Measurements from ENCODE around the gene ADORA1. TPM values are rescaled to one million over a fixed set of nuclear protein-coding genes. Genes with fewer than 3 reads are reported as not detected.
A peak's percentile ranks its signal among the peaks of the same experiment; 100 is the strongest.

ADORA1 gene
- total RNA-seq, 1 donor = 0.72 TPM

DNA sequence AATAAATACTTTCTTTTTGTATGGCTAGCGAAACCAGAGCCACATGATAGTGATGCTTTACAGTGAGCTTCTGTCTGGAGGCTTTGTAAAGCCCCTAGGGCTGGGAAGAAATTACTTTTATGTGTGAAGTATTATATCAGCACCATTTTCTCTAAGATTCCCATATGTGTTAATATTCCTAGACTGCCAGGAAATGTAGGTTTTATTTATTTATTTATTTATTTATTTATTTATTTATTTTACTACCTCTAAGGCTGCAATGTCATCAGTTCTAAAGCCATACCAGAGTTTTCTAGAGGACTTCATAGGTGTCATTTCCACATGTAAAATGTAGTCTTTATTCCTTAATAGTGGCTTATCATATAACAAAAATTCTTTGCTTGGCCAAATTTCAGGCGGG lies 63.4 kb downstream of the ADORA1 start:
- no peak for DNase-seq (ENCODE audit: low read depth)
- no peak overlapping the region for H3K4me3 ChIP-seq (ENCODE audit: low read depth, low read length)
- TF ChIP-seq CTCF (IDR thresholded peaks at IDR 0.05; ENCODE audit: insufficient read depth, low read length) = no peak

DNA sequence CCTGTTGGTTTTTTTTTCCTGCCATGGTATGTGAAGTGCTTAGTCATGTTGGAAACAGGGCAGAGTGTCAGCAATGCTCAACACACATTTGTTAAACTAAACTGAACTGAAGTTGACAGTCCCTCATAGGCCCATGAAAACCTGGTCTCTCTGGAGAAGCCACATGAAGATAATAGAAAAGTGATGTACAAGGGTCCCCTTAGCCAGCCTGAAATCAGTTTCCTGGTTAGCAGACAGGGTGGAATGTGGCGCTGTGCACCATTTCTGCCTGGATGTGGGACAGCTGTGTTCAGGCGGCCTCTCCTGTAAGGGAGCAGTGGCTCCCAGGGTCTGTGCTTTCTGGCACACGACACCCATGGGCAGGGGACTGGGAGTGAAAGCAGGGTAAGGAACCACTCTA lies 68.8 kb downstream of the ADORA1 start:
- peak; percentile 21 for TF ChIP-seq CTCF (IDR thresholded peaks at IDR 0.05; ENCODE audit: insufficient read depth, low read length)
- H3K4me3 ChIP-seq (ENCODE audit: low read depth, low read length) = no peak overlapping the region
- peak; percentile 20 for DNase-seq (ENCODE audit: low read depth)

GRCh38 chr1:203197625-203198024 lies 70.1 kb downstream of the ADORA1 start:
- peak; percentile 88 for DNase-seq (ENCODE audit: low read depth)
- no peak overlapping the region for H3K4me3 ChIP-seq (ENCODE audit: low read depth, low read length)
- no peak for TF ChIP-seq CTCF (IDR thresholded peaks at IDR 0.05; ENCODE audit: insufficient read depth, low read length)

GRCh38 chr1:203199002-203199401 lies 71.5 kb downstream of the ADORA1 start:
- TF ChIP-seq CTCF (IDR thresholded peaks at IDR 0.05; ENCODE audit: insufficient read depth, low read length) = no peak
- H3K4me3 ChIP-seq (ENCODE audit: low read depth, low read length) = no peak overlapping the region

GRCh38 chr1:203199481-203199815 lies 71.9 kb downstream of the ADORA1 start:
- no peak for DNase-seq (ENCODE audit: low read depth)
- TF ChIP-seq CTCF (IDR thresholded peaks at IDR 0.05; ENCODE audit: insufficient read depth, low read length) = no peak
- H3K4me3 ChIP-seq (ENCODE audit: low read depth, low read length) = no peak overlapping the region

More at GRCh38 chr1:203199002-203199401, 71.5 kb downstream of the ADORA1 start:
- no peak for DNase-seq (ENCODE audit: low read depth)

- peak; percentile 97 for DNase-seq (ENCODE audit: low read depth)
- no peak overlapping the region for H3K4me3 ChIP-seq (ENCODE audit: low read depth, low read length)
- no peak for TF ChIP-seq CTCF (IDR thresholded peaks at IDR 0.05; ENCODE audit: insufficient read depth, low read length)
These were observed 72.5 kb downstream of the ADORA1 start for GRCh38 chr1:203199816-203200571.

DNA sequence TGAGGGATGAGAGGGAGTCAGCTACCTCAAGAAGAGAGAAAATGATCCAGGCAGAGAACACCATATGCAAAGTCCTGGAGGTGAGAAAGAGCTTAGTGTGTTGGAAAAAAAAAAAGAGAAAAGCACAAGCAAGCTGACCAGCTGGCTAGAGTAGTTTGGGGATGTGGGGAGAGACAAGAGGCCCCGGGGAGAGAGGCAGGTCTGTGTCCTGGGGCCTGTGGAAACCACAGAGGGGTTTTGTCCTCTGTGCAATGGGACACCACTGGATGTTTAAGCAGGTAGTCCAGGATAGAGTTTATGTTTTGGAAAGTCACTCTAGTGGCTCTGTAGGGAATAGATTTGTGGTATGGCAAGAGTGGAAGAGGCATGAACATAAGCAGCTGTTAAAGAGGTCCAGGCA lies 73.4 kb downstream of the ADORA1 start:
- DNase-seq (ENCODE audit: low read depth) = no peak
- TF ChIP-seq CTCF (IDR thresholded peaks at IDR 0.05; ENCODE audit: insufficient read depth, low read length) = no peak
- no peak overlapping the region for H3K4me3 ChIP-seq (ENCODE audit: low read depth, low read length)
